HG03095 (cell line): ENCODE data around the gene TMEM130.
"Not testable (repeated sequence)": the region's sequence is repeated elsewhere in the genome, so short reads cannot be mapped to it uniquely, and the experiment has no call there.

Source experiments
- ATAC-seq: cut with Tn5 transposase; IDR thresholded peaks from one replicate; pipeline ENCODE4 v1.9.1; 2021; ENCODE audit warnings: moderate library complexity; ENCODE audit not compliant: unreplicated experiment

The TMEM130 gene

GRCh38 chr7:98878365-98879197, 8.8 kb upstream of the TMEM130 start, which contains the start of gene TRRAP:
Gene TRRAP, plus strand, starts transcription at chr7:98878532. Its CDS starts 2,619 bp downstream, at chr7:98881151.
- ATAC-seq: peak; percentile 57

- ATAC-seq: no peak
These were observed 8.0 kb upstream of the TMEM130 start for GRCh38 chr7:98877692-98878364.

GRCh38 chr7:98877146-98877545, 7.3 kb upstream of the TMEM130 start:
- ATAC-seq: no peak

GRCh38 chr7:98875501-98875900, 5.7 kb upstream of the TMEM130 start:
- no peak for ATAC-seq

GRCh38 chr7:98874942-98875341, 5.1 kb upstream of the TMEM130 start:
- ATAC-seq: no peak

- ATAC-seq: not testable (repeated sequence)
These were observed 3.8 kb upstream of the TMEM130 start for GRCh38 chr7:98873610-98874009.

- no peak for ATAC-seq
These were observed 2.6 kb upstream of the TMEM130 start for GRCh38 chr7:98872328-98872924.

GRCh38 chr7:98870807-98871491, 1.1 kb upstream of the TMEM130 start:
- no peak for ATAC-seq

- ATAC-seq: peak; percentile 80
These were observed 372 bp upstream of the TMEM130 start for GRCh38 chr7:98870121-98870651.

GRCh38 chr7:98869027-98869596, 702 bp downstream of the TMEM130 start:
- no peak for ATAC-seq

- ATAC-seq: no peak
These were observed 1.4 kb downstream of the TMEM130 start for GRCh38 chr7:98868450-98868849.

- no peak for ATAC-seq
These were observed 3.0 kb downstream of the TMEM130 start for GRCh38 chr7:98866765-98867164.

GRCh38 chr7:98866351-98866750, 3.5 kb downstream of the TMEM130 start:
- no peak for ATAC-seq

- no peak for ATAC-seq
These were observed 4.9 kb downstream of the TMEM130 start for GRCh38 chr7:98864731-98865453.

- ATAC-seq: no peak
These were observed 6.2 kb downstream of the TMEM130 start for GRCh38 chr7:98863601-98864000.

GRCh38 chr7:98862716-98863420, 6.9 kb downstream of the TMEM130 start:
- ATAC-seq: no peak

GRCh38 chr7:98862203-98862602, 7.6 kb downstream of the TMEM130 start:
- no peak for ATAC-seq

- ATAC-seq: no peak
These were observed 9.7 kb downstream of the TMEM130 start for GRCh38 chr7:98860071-98860470.
